Heart left ventricle (tissue), 16 donors: ENCODE results near the gene TRPM3. TPM values are rescaled to one million over a fixed set of nuclear protein-coding genes. Genes with fewer than 3 reads are reported as not detected.

Source experiments
- ATAC-seq, 4 donors: fragments of 200-7000 bp; cut with Tn5 transposase; one replicate each; pipeline ENCODE4 v1.9.1; 2020 to 2022; ENCODE audit warnings: moderate library complexity in 4 of 4, mild to moderate bottlenecking in 3 of 4, moderate number of reproducible peaks in 1 of 4
- DNase-seq, 5 donors: peaks; one replicate each; pipeline ENCODE4 v3.0.0-alpha.2; 2020
- H3K27ac ChIP-seq, 12 donors: fragments of 200-600 bp; sonication (generic) in 4 of 12; one replicate each; pipeline versions ENCODE4 v1.5.0 to v1.8.0; 2016 to 2022; ENCODE audit warnings: mild to moderate bottlenecking in 2 of 12
- H3K27me3 ChIP-seq, 9 donors: fragments of 200-600 bp; sonication (generic) in 2 of 9; one replicate each; pipeline versions ENCODE4 v1.5.1 to v1.8.0; 2016 to 2022; ENCODE audit warnings: mild to moderate bottlenecking in 3 of 9
- H3K36me3 ChIP-seq, 9 donors: fragments of 200-600 bp; sonication (generic) in 2 of 9; one replicate each; pipeline versions ENCODE4 v1.5.0 to v1.8.0; 2018 to 2022; ENCODE audit warnings: mild to moderate bottlenecking in 2 of 9
- H3K4me1 ChIP-seq, 12 donors: fragments of 200-600 bp; sonication (generic) in 4 of 12; one replicate each; pipeline versions ENCODE4 v1.5.0 to v1.8.0; 2016 to 2022; ENCODE audit warnings: mild to moderate bottlenecking in 3 of 12
- H3K4me3 ChIP-seq, 12 donors: fragments of 200-600 bp; sonication (generic) in 4 of 12; one replicate each; pipeline versions ENCODE4 v1.5.0 to v1.8.0; 2017 to 2022; ENCODE audit warnings: mild to moderate bottlenecking in 9 of 12, moderate library complexity in 4 of 12
- H3K9me3 ChIP-seq, 12 donors: fragments of 200-600 bp; sonication (generic) in 4 of 12; one replicate each; pipeline versions ENCODE4 v1.5.0 to v1.8.0; 2016 to 2022; ENCODE audit warnings: mild to moderate bottlenecking in 1 of 12
- CTCF ChIP-seq, 12 donors: fragments of 200-600 bp; sonication (generic) in 4 of 12; IDR thresholded peaks; one replicate each; pipeline versions ENCODE4 v1.5.0 to v1.8.0; 2018 to 2022; ENCODE audit warnings: antibody characterized with exemption in 12 of 12, mild to moderate bottlenecking in 5 of 12
- POLR2A ChIP-seq, 2 donors: fragments of 450-650 bp; IDR thresholded peaks; one replicate each; pipeline ENCODE4 v1.6.1; 2017; ENCODE audit warnings: antibody characterized with exemption in 2 of 2, mild to moderate bottlenecking in 2 of 2, moderate library complexity in 2 of 2
- WGBS, 4 donors: extraction: QIAGEN DNeasy Blood & Tissue Kit in 2 of 4; methylation state at CpG; one replicate each; pipeline versions ENCODE4 v1.1.5 to v1.1.7; 2013 to 2018; 5-methylcytosine and 5-hydroxymethylcytosine counted together
- intact Hi-C, 10 donors: fragments of 100-400 bp; cut with DNase I; formaldehyde crosslinking; loops; one replicate each; pipeline versions ENCODE4 v1.11.1 to v1.14.2; 2022
- polyA plus RNA-seq, 2 donors: library from polyadenylated mRNA; stranded (reverse); fragments of 200-250 nt; gene quantifications; one replicate each; pipeline ENCODE4 v1.2.3, GENCODE V29; 2013
- total RNA-seq, 9 donors: library from RNA; depleted of rRNA in 2 of 9; stranded (reverse); fragments of >200 nt in 2 of 9; fragmentation: NEBNext Ultra II Directional in 3 of 9; extraction: Animal tissue kit (Norgen Biotek cat#: 25700) in 3 of 9; gene quantifications; one replicate each; pipeline versions ENCODE4 v1.1.0 to v1.2.4, GENCODE V29; 2016 to 2023
- donor health status: ischemic (EF 13 %, LVEDD 7.1; RV severe dilation, severe dysfunction).
- donor health status: healthy with polysubstance abuse.
- donor health status: DM: no; HTN: yes; CAD: no.
- donor health status: DM: no; HTN: no; CAD: no.
- donor health status: ischemic (EF 25% LVEDD 6.9; RV normal size, moderate dysfunction).
- donor health status: ischemic (EF 25% LVEDD 5.7; RV mildly dilated, moderate dysfunction).
- donor health status: healthy.
- donor health status: DM: yes; HTN: yes; CAD: no.
- donor health status: ischemic (EF 35%, LVEDD 5.7; RV mildly dilated, moderate dysfunction).
- donor health status: nonischemic (EF 11% LVEDD 7.7; RV severe dilation, severe dysfunction).
- donor health status: DM: yes; HTN: yes; CAD: no.
- donor health status: PGD.
- donor health status: ischemic (EF 29% LVEDD 5.4; RV normal size, mild dysfunction).
- donor health status: nonischemic (EF 23%, LVEDD 6.1; RV moderate dilation, normal function).

TRPM3 gene
- total and polyA plus RNA-seq, 11 donors: 0.02 to 0.91 (median 0.10) TPM; not detected in 1

GRCh38 chr9:71122421-71122820, 1.0 kb upstream of the TRPM3 start:
- WGBS, 4 donors: 68 to 79% (median 74%) methylated on average over 6 of the region's 6 CpGs
- Histone ChIP-seq H3K4me1 (peaks cover 0 to 4% (median 0%) of the 10 kb centered on the region in 12 donors), H3K27me3 (peaks cover 0 to 45% (median 5%) of the 10 kb centered on the region in 9 donors), H3K36me3 (no peaks in the 10 kb centered on the region), H3K9me3 (no peaks in the 10 kb centered on the region), H3K27ac (no peak overlapping the region), H3K4me3 (no peak overlapping the region)
- no peak for ATAC-seq
- intact Hi-C loops: no loop called here
- no peak for DNase-seq
- TF ChIP-seq POLR2A (IDR thresholded peaks at IDR 0.05): no peak
- TF ChIP-seq CTCF (IDR thresholded peaks at IDR 0.05): no peak

GRCh38 chr9:71122022-71122275, 528 bp upstream of the TRPM3 start:
- peaks cover 0 to 4% (median 0%) of the 10 kb centered on the region in 12 donors for H3K4me1 ChIP-seq
- no peak overlapping the region for H3K4me3 ChIP-seq
- intact Hi-C loops: no loop called here
- 2 to 12% (median 8%) methylated on average over 1 of the region's 1 CpG for WGBS, 4 donors
- H3K27me3 ChIP-seq: peaks cover 0 to 45% (median 5%) of the 10 kb centered on the region in 9 donors
- H3K27ac ChIP-seq: no peak overlapping the region
- ATAC-seq (no peak), DNase-seq (no peak)
- H3K9me3 ChIP-seq: no peaks in the 10 kb centered on the region
- no peaks in the 10 kb centered on the region for H3K36me3 ChIP-seq
- TF ChIP-seq POLR2A (IDR thresholded peaks at IDR 0.05): no peak
- TF ChIP-seq CTCF (IDR thresholded peaks at IDR 0.05): no peak

- no peak for TF ChIP-seq CTCF (IDR thresholded peaks at IDR 0.05)
- no peak for TF ChIP-seq POLR2A (IDR thresholded peaks at IDR 0.05)
- WGBS, 4 donors: 5 to 15% (median 10%) methylated on average over 10 to 11 of the region's 11 CpGs
- ATAC-seq: no peak
- intact Hi-C loops: no loop called here
- no peak for DNase-seq
- H3K4me1 ChIP-seq: peaks cover 0 to 4% (median 0%) of the 10 kb centered on the region in 12 donors
- H3K27me3 ChIP-seq: peaks cover 0 to 45% (median 5%) of the 10 kb centered on the region in 9 donors
- no peak overlapping the region for H3K27ac ChIP-seq
- H3K9me3 ChIP-seq: no peaks in the 10 kb centered on the region
- no peak overlapping the region for H3K4me3 ChIP-seq
- no peaks in the 10 kb centered on the region for H3K36me3 ChIP-seq
Observed at GRCh38 chr9:71120501-71121247, 747 bp downstream of the TRPM3 start.

GRCh38 chr9:71119746-71120145, 1.7 kb downstream of the TRPM3 start:
- Histone ChIP-seq H3K9me3 (no peaks in the 10 kb centered on the region), H3K36me3 (no peaks in the 10 kb centered on the region), H3K27me3 (peaks cover 0 to 45% (median 5%) of the 10 kb centered on the region in 9 donors), H3K27ac (no peak overlapping the region), H3K4me1 (peaks cover 0 to 4% (median 0%) of the 10 kb centered on the region in 12 donors), H3K4me3 (no peak overlapping the region)
- TF ChIP-seq CTCF (IDR thresholded peaks at IDR 0.05) (no peak), POLR2A (IDR thresholded peaks at IDR 0.05) (no peak)
- whole genome bisulfite sequencing, 4 donors: 61 to 74% (median 64%) methylated on average over 2 of the region's 2 CpGs
- ATAC-seq: no peak
- intact Hi-C loops: no loop called here
- no peak for DNase-seq
